ENCODE measurements around the gene DNAJC6.

DNAJC6 gene

GRCh38 chr1:65425697-65426096 lies 116.4 kb downstream of the DNAJC6 start:
- TF ChIP-seq, protein P1, sequence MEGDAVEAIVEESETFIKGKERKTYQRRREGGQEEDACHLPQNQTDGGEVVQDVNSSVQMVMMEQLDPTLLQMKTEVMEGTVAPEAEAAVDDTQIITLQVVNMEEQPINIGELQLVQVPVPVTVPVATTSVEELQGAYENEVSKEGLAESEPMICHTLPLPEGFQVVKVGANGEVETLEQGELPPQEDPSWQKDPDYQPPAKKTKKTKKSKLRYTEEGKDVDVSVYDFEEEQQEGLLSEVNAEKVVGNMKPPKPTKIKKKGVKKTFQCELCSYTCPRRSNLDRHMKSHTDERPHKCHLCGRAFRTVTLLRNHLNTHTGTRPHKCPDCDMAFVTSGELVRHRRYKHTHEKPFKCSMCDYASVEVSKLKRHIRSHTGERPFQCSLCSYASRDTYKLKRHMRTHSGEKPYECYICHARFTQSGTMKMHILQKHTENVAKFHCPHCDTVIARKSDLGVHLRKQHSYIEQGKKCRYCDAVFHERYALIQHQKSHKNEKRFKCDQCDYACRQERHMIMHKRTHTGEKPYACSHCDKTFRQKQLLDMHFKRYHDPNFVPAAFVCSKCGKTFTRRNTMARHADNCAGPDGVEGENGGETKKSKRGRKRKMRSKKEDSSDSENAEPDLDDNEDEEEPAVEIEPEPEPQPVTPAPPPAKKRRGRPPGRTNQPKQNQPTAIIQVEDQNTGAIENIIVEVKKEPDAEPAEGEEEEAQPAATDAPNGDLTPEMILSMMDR (IDR thresholded peaks at IDR 0.05) = no peak
- Histone ChIP-seq H3K27ac (no peak overlapping the region), H3K4me3 (no peak overlapping the region)
- DNase-seq (ENCODE audit: low spot score) = no peak

DNA sequence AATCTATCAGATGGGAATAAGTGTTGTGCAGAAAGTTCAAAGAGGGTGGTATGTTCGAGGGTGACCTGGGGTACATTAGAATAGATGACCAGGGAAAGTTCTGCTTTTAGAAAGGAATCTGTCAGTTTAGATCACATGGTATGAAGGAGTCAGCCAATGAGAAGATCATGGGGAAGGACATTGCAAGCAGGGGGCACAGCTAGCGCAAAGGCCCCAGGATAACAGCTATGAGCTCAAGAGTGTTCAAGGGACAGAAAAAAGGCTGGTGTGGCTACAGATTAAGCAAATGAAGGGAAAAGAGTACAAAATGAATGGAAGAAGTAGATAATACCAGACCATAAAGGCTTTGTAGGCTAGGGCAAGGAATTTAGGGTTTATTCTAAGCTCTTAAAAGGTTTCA lies 119.7 kb downstream of the DNAJC6 start:
- no peak for DNase-seq (ENCODE audit: low spot score)
- no peak overlapping the region for H3K4me3 ChIP-seq
- peak overlapping the region in 1 of 2 donors; percentile 30 for H3K27ac ChIP-seq
- TF ChIP-seq, protein P1 (IDR thresholded peaks at IDR 0.05) = no peak

- no peak overlapping the region for H3K4me3 ChIP-seq
- DNase-seq (ENCODE audit: low spot score) = no peak
- TF ChIP-seq, protein P1 (IDR thresholded peaks at IDR 0.05) = no peak
- H3K27ac ChIP-seq = peak overlapping the region; percentile 25 to 30
Measured at GRCh38 chr1:65429806-65430205, 120.5 kb downstream of the DNAJC6 start.

DNA sequence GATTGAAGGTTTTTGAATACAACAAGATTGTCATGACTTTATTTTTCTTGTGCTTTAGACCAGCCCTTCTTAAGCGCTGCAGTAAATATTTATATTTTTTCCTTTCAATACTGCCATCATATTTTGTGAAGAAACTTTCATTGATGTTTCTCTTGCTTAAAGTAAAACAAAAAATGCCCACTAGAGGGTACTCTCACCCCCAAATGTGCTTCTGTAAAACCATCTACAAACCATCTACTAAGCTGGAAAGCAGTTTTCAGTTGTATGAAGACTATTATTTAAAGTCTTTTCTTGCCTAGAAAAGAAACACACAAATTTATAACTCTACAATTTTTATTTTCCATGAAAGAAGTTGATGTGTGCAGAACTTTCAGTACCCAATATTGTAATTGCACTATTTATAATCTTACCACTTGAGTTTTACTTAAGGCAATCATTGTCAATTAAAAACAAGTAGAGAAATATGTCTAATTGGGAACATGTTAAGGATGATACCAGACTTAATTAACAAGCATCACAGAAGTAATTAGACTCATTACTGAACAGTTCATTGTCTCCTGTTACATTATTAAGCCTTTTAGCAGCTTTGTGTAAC lies 121.9 kb downstream of the DNAJC6 start:
- TF ChIP-seq, protein P1 (IDR thresholded peaks at IDR 0.05) = no peak
- Histone ChIP-seq H3K27ac (peak overlapping the region in 1 of 2 donors; percentile 10), H3K4me3 (no peak overlapping the region)
- DNase-seq (ENCODE audit: low spot score) = no peak

GRCh38 chr1:65432918-65433317 lies 123.6 kb downstream of the DNAJC6 start:
- H3K27ac ChIP-seq = no peak overlapping the region
- no peak for DNase-seq (ENCODE audit: low spot score)

GRCh38 chr1:65434255-65434654 lies 124.9 kb downstream of the DNAJC6 start:
- TF ChIP-seq, protein P1 (IDR thresholded peaks at IDR 0.05) = no peak
- no peak for DNase-seq (ENCODE audit: low spot score)
- Histone ChIP-seq H3K27ac (no peak overlapping the region), H3K4me3 (no peak overlapping the region)

More at GRCh38 chr1:65432918-65433317, 123.6 kb downstream of the DNAJC6 start:
- TF ChIP-seq, protein P1 (IDR thresholded peaks at IDR 0.05) = no peak
- H3K4me3 ChIP-seq = no peak overlapping the region

GRCh38 chr1:65434760-65435159 lies 125.4 kb downstream of the DNAJC6 start:
- DNase-seq (ENCODE audit: low spot score) = no peak

More at GRCh38 chr1:65434760-65435159, 125.4 kb downstream of the DNAJC6 start:
- no peak overlapping the region for H3K27ac ChIP-seq
- TF ChIP-seq, protein P1 (IDR thresholded peaks at IDR 0.05) = no peak
- no peak overlapping the region for H3K4me3 ChIP-seq
